ENCODE results near the gene SYNPR.

Gene SYNPR

DNA sequence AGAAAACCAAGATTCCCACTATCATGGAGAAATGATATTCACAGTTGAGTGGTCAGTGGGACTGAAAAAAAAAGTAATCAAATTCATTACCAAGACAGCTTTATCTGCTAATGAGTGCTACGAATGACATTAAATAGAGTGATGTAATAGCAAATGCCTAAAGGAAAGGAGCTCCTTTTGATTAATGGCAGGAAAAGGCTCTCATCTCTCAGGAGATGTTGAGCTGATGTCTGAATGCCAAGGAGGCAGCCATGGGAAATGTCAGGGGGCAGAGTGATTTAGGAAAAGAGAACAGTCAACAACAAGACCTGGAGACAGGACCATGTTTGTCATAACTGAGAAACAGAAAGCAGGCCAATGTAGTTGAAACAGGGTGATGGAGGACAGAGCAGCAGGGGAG is 277.7 kb downstream of the SYNPR start:
- DNase-seq (ENCODE audit: low read depth in 2 of 2): no peak

DNA sequence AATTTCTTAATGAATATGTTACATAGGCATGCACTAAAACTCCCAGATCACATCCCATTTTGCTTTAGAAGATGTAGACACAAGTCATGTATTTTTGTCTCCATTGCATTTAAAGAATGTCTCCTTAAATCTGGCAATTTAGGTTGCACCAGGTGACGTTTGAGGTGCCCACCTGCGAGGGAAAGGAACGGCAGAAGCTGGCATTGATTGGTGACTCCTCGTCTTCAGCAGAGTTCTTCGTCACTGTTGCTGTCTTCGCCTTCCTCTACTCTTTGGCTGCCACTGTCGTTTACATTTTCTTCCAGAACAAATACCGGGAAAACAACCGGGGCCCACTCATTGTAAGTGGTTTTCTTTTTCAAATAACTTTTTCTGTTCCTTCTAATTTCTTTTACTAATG is 278.3 kb downstream of the SYNPR start:
- DNase-seq (ENCODE audit: low read depth in 2 of 2): no peak

DNA sequence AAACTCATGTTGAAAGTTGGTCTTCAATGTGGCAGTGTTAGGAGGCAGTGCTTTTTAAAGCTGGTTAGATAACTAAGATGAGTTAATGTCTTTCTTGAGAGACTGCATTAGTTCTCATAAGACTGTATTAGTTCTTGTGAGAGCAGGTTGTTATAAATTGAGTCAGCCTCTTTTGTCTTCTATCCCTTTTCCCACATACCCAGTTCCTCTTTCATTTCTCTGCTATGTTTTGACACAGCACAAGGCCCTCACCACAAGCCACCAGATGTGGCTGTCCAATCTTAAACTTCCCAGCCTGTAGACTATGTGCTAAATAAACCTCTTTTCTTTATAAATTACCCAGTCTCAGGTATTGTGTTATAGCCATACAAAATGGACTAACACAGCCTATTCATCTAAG is 279.8 kb downstream of the SYNPR start:
- DNase-seq (ENCODE audit: low read depth in 2 of 2): no peak

DNA sequence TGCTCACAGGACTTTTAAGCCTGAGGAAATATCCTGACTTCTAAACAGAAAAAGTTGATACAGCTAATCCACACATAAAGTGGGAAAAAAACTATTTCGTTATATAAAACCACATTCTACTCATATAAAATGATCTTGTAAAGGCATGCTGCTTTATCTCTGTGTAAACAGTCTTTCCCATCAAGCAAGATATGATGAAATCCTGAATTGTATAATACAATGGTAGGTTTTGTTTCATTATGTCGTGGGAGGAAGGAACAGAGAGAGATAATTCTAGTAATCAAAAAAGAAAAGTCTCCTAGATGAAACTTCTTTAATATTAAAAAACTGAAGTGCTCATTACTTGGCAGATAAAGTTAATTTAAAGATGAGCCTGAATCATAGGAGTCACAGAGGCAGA is 281.8 kb downstream of the SYNPR start:
- no peak for DNase-seq (ENCODE audit: low read depth in 2 of 2)

DNA sequence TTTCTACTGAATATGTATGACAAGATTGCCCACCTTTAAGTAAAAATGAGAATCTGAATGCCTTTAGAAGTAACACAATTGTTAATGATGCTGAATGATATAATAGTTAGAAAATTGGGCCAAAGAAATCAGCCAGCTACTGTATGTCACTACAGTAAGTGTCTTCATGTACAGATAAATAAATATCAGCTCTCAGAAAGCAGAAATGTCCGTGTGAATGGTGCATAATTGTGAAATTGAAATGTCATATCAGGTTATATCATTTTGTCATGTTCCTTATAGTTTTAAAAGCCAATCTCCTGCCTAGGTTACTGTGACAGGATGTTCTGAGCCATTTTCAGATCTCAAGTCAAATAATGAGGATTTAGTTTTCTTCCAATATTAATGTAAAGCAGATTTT is 283.8 kb downstream of the SYNPR start:
- DNase-seq (ENCODE audit: low read depth in 2 of 2): no peak

DNA sequence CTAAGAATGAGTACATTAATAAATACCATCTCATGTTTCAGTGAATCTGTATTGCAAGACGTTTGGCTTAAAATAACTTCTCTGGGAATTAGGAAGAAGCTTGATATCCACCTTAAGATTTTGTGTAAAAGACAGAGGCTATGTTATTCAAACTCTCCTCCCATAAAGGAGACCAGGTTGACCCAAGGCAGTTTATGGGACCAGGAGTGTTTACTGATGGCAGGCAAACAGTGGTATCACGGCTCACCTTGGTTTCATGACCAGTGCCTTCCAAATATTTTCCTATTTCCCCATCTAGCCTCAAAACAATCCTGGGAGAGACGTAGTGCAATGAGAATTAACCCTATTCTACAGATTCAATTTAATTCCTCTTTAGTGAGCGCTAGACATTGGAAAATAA is 284.2 kb downstream of the SYNPR start:
- no peak for DNase-seq (ENCODE audit: low read depth in 2 of 2)

DNA sequence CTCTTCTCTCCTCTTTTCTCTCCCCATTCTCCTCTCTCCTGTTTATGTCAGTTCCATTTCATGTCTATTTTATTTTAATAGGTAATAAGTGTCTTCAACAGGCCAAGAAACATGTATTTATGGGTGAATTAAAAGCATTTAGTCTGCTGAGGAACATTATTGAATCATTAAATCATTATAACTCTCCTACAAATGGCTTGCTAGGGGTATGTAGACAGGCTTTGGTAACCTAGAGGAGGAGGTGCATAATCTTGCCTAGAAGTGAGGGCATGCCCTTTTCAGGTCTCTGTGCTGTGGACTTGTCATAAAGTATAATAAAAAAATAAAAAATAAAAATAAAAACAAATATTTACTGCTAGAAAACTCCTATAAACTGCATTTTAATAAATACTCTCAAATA is 285.5 kb downstream of the SYNPR start:
- no peak for DNase-seq (ENCODE audit: low read depth in 2 of 2)

DNA sequence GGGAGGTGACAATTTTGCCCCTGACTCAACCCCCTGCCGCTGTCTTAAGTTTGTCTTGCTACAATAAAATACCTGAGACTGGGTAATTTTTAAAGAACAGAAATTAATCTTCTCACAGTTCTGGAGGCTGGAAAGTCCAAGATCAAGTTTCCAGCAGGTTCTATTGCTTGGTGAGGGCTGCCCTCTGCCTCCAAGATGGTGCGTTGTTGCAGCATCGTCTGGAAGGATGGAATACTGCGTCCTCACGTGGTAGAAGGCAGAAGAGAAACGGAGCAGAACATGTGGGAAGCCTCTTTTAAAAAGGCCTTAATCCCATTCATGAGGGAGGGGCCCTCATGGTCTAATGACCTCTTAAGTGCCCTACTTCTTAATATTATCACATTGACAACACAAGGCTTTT is 287.1 kb downstream of the SYNPR start:
- no peak for DNase-seq (ENCODE audit: low read depth in 2 of 2)

DNA sequence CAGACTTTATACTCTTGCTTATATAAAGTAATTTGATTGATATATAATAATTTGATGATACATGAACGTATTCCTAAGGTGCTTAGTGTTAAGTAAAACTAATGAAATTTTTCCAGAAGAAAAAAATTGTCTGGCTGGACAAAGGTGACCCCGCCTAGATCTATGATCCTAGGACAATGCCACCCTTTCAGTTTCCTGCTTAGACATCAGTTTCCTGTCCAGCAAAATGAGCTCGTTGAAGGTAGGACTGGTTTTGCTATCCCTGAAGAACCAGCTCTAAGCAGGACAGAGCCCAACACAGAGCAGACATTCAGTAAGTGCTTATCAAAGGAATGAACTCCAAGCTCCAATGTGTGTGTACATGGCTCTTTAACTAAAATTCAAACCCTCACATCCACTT is 293.6 kb downstream of the SYNPR start:
- no peak for DNase-seq (ENCODE audit: low read depth in 2 of 2)

DNA sequence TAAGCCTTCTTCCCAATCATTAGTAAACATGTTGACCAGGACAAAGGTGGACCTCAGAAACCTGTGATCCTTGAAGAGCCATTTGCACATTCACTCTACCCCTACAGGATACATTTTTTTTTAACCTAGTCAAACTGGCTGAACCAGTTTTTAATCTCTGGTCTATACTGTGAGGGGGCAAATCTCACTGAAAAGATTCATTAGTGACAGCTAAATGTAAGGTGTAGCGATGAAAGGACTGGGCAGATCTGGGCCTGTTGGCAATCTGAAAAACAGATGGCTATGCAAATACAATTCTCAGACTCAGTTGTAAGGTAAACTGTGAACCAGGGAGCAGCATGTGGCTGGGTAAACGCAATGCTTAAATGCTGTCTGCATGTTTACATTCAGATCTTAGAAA is 298.7 kb downstream of the SYNPR start:
- DNase-seq (ENCODE audit: low read depth in 2 of 2): no peak

DNA sequence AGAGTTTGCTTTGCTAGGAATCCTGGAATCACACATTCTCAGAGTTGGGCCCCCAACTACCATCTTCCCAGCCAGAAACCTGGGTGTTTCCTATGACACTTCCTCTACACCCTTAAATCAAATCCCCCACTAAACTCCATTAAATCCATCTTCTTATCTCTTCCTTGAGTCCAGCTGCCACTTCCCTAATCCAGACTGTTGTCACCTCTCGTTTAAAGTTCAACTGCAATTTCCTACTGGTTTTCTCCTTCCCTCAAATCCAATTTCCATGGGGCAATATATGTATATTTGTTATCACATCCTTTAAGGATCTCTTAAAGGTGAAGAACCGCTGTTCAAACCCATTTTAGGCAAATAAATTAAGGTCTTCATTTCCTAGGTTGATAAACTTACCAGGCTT is 300.8 kb downstream of the SYNPR start:
- DNase-seq (ENCODE audit: low read depth in 2 of 2): no peak

DNA sequence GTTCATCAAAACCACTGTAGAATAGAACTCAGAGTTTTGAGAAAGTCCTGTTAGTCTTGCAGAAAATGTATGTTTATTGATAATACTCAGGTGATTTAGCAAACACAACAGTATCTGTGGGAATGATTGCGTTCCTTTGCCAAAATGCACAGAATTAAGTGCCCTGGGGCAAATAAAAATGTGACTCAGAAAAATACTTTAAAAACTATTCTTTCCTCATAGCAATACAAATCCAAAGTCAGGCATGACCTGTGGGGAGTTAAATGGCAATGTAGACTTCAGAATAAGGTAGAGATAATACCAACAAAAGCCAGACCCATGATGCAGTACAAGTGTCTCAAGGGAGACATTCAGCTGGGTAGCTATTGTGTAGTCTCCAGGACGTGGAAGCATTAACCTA is 302.0 kb downstream of the SYNPR start:
- DNase-seq (ENCODE audit: low read depth in 2 of 2): no peak

DNA sequence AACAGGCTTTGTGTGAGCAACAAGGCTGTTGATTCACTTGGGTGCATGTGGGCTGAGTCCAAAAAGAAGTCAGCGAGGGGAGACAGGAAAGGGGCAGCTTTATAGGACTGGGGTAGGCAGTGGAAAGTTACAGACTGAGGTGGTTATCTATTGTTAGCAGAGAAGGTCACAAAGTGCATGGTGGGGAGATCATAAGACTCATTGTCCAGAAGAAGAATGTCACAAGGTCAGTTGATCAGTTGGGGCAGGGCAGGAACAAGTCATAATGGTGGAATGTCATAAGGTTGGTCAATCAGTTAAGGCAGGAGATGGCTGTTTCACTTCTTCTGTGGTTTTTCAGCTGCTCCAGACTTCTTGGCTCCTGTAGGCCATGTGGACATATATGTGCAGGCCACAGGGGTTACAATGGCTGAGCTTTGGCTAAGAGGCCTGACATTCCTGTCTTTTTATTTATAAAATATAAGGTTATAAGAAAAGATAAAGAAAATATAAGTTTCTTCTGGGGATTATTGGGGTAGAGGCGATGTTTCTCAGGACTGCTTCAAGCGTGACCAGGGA is 304.9 kb downstream of the SYNPR start:
- no peak for DNase-seq (ENCODE audit: low read depth in 2 of 2)

DNA sequence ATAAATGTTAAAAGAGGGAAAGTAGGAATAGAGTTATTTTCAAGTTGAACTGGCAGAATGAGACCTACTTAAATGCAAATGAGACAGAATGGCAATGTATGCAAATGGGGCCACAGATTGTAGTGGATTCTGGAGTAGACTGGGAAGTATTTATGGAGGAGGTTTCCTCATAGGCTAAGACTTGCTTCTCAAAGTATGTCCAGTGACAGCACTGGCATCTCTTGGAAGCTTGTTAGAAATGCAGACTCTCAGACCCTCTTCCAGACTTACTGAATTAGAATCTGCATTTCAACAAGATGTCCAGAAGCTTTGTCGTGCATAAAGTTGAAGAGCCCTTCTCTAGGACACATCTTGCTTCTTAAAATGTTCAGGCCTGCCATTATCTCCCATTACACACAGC is 306.6 kb downstream of the SYNPR start:
- DNase-seq (ENCODE audit: low read depth in 2 of 2): no peak

DNA sequence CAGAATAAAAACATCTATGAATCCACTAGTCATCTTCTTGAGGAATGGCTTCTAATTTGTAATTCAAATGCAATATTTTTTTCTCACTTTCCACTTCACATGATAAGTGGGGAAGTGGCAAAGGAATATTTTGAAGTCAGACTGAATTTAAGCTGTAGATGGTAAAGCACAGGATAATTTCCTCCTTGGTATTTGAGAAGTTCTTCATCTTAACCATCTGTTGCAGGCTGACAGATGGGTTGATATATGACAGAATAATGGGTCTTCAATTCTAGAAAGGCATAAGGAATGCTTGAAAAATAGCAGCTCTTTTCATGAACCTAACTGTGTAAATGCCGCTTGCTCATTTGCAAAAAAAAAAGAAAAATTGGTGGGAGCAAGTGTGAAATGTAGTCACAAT is 307.8 kb downstream of the SYNPR start:
- no peak for DNase-seq (ENCODE audit: low read depth in 2 of 2)

DNA sequence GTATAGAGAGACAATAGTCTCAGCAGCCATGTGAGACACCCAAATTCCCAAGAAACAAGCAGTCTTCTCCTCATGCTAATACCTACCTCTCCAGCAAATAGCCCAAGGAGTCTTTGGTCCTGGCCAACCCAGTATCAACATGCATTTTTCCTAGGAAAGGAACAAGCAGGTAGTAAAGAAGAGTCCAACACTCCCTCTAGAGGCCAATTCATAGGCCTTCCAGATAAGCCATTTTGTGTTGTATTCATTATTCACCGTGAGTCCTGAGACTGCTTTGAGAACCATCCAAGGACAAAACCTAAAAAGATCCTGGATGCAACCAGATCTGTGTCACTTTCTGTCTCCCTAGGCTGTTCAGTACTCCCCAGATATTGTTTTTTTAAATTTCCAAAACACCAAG is 310.8 kb downstream of the SYNPR start:
- DNase-seq (ENCODE audit: low read depth in 2 of 2): no peak

DNA sequence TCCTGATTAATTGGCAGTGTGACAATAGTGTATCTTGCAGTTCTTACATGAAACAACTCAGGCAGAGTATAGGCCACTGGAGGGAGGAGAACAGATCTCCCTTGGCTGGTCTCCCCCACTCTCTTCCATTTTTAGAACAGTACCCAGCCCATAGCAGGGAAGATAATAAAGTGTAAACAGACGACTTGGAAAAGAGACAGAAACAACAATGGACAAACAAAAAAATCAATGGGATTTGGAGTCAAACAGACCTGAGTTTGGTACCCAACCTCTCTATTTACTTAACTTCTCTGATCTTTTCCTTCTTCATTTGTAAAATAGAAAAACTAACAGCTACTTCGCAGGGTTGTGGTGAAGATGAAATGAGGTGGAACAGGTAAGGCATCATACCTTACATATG is 315.7 kb downstream of the SYNPR start:
- DNase-seq (ENCODE audit: low read depth in 2 of 2): no peak

DNA sequence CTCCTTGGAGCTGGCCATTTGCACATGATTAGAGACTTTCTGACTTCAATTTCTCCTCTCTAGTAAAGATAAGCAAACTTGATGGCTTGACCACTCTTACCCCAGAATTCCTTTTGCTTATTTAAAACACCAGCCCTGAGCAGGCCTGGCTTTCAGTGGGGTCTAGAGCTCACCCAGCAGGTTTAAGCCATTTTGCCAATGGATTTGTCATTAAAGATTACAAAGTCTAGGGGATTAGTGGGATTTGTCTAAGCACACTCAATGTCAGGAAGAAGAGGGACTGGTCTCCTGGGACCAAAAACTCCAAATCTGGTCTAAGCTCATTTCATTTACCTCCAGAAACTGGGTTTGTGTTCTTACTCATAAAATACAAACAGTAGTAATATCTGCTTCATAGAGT is 317.1 kb downstream of the SYNPR start:
- no peak for DNase-seq (ENCODE audit: low read depth in 2 of 2)

DNA sequence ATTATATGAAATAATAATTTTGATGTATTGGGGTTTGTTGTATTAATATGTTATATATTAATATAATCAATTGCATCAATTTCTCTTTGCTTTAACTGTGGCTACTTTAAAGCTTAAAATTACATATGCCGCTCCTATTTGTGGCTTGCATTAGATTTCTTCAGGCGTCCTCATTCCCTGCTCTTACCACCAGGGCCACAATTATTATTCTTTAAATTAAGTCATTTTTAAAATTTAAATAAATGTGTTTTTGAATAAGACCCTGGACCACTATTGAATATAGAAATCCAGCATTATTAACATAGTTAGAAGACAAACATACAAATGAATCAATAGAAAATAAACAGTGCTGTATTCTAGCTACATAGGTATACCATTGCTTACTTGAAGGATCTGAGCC is 318.9 kb downstream of the SYNPR start:
- no peak for DNase-seq (ENCODE audit: low read depth in 2 of 2)

DNA sequence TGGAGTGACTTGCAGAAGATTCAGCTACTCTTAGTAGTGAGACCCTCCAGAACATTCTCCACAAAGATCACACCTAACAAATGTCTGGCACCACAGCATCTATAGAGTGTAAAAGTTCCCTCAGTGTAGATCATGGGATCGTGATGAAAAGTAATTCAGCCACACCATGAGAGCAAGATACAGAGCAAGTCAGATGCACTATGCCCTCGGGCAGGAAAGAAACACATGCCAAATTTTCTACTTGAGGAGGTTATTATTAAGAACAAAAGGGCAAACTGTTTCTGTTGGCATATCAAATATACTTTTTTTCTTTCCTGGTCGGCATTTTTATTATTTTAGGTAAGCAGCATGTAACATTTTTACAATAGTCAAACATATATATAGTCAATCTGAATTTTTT is 329.6 kb downstream of the SYNPR start:
- DNase-seq (ENCODE audit: low read depth in 2 of 2): no peak

DNA sequence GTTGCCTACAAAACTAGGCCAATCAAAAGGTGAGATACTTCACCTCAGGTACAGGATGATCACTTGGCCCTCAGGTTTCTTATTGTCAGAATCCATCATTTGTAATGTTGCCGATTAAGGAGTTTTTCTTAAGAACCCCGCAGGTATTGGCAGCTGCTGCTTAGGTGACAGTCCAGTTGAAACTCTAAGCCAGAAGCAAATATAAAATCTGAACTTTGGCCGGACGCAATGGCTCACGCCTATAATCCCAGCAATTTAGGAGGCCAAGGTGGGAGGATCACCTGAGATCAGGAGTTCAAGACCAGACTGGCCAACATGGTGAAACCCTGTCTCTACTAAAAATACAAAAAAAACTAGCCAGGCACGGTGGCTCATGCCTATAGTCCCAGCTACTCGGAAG is 331.3 kb downstream of the SYNPR start:
- DNase-seq (ENCODE audit: low read depth in 2 of 2): no peak

DNA sequence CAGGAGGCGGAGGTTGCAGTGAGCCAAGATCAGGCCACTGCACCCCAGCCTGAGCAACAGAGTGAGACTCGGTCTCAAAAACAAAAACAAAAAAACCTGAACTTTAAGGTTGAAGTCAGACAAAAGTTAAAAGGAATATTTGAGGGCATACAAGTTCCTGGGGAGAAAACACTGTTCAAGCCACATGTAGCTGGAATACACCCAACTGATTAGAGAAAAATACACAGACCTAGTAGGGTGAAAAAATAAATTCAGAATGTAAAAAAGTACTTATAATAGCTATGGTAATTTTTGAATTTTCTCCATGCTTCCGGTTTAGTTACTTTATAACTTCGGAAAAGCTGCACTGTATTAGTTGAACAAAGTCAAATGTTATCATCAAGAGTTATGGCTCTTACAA is 331.7 kb downstream of the SYNPR start:
- no peak for DNase-seq (ENCODE audit: low read depth in 2 of 2)

DNA sequence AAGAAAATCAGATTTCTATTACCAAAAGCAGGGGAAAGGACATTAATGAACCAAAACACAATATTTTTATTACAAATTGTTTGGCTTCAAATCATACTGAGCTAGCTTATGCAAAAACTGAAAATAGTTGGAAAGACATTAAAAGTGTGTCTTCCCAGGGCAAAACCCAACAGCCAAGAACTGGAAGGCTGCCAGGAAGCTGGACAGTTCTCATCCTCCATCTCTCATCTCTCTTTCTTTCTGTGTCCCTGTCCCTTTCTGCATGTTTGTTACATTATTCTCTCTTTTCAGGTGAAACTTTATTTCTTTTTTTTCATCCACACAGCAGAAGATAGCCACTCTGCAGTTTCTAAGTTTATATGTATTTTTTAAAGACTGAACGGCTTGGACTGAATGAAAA is 333.3 kb downstream of the SYNPR start:
- DNase-seq (ENCODE audit: low read depth in 2 of 2): no peak

DNA sequence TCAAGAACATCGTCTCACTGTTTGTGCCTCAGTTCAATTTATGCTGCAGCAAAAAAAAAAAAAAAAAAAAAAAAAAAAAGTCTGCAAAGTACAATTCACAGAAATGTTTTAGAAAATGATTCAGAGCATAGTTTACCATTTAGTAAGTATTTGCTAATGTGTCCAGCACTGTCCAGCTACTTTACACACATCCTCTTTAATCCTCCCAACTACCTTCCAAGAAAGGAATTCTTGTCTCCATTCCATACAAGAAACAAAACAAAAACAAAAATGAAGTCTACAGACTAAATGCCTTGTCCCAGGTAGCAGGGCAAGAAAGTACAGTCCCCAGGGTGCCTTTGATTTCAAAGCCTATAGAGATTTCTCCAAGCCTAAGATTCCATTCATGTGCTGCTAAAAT is 335.5 kb downstream of the SYNPR start:
- no peak for DNase-seq (ENCODE audit: low read depth in 2 of 2)

DNA sequence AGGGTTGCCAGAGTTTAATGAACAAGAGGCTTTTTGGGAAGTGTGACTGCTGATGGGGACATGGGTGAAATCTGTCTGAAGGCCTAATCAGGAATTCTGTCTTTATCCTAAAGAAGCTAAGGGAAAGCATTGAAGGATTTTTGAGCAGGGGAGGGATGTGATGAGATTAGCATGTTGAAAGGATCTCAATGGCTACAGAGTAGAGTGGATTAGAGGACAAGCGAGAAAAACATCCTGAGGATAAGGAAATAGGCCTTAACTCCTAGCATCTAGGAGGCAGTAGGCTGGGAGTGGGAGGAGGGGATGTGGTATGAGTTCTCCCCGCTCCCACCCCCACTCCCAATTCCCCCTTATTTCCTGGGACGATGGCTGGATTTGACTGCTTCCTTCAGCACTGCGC is 339.3 kb downstream of the SYNPR start:
- DNase-seq (ENCODE audit: low read depth in 2 of 2): no peak
